A549 (cell line): ENCODE data around the gene NAT16. TPM values are rescaled to one million over a fixed set of nuclear protein-coding genes. Genes with fewer than 3 reads are reported as not detected.

Experiments used
- ATAC-seq, 2 experiments: fragments of 200-7000 bp in 1 of 2; fragments of >200 bp in 1 of 2; cut with Nextera tagmentation in 1 of 2; cut with Tn5 transposase in 1 of 2; 3 replicates each; pipeline versions ENCODE4 v1.8.0 to v1.9.1; 2018 to 2020; ENCODE audit warnings: mild to moderate bottlenecking in 1 of 2, moderate library complexity in 1 of 2
- CTCF ChIA-PET: fragments of 300-600 bp; sonication (Branson Sonifier 250); formaldehyde crosslinking; extraction: SDS; loops from one replicate; lab custom pipeline; 2021; ENCODE audit warnings: antibody characterized with exemption, inconsistent platforms; lab: Yijun Ruan, JAX
- POLR2A ChIA-PET: fragments of 350-600 bp; formaldehyde crosslinking; extraction: SDS; loops from one replicate; lab custom pipeline; 2021; ENCODE audit warnings: antibody characterized with exemption, inconsistent platforms; lab: Yijun Ruan, JAX
- DNase-seq, 2 experiments: peaks; one replicate each; pipeline versions ENCODE4 v3.0.0 to v3.0.0-alpha.2; 2011 to 2016; ENCODE audit warnings: low read depth in 1 of 2, low spot score in 1 of 2
- FAIRE-seq: peaks from 2 replicates; lab custom pipeline; 2011; peaks lifted over from hg19 to GRCh38; lab: Jason Lieb, UNC
- H3K27ac ChIP-seq, 2 experiments: fragments of >200 bp; sonication (Bioruptor Twin); formaldehyde crosslinking; 3 replicates each; pipeline ENCODE4 v1.5.1; 2016 to 2017
- H3K4me1 ChIP-seq: fragments of >200 bp; sonication (Bioruptor Twin); formaldehyde crosslinking; 3 replicates; pipeline ENCODE4 v1.6.1; 2016
- H3K4me2 ChIP-seq: fragments of >200 bp; sonication (Bioruptor Twin); formaldehyde crosslinking; 3 replicates; pipeline ENCODE4 v1.6.1; 2016
- H3K4me3 ChIP-seq: fragments of >200 bp; sonication (Bioruptor Twin); formaldehyde crosslinking; 3 replicates; pipeline ENCODE4 v1.5.1; 2016
- H3K9me3 ChIP-seq: fragments of >200 bp; sonication (Bioruptor Twin); formaldehyde crosslinking; 3 replicates; pipeline ENCODE4 v1.6.1; 2016
- CBX2 ChIP-seq: fragments of 200-600 bp; sonication (generic); IDR thresholded peaks from 2 replicates; pipeline ENCODE4 v1.6.1; 2016; ENCODE audit warnings: low read depth, mild to moderate bottlenecking, borderline replicate concordance
- CEBPB ChIP-seq, 2 experiments: fragments of >200 bp in 1 of 2; sonication (Bioruptor Twin) in 1 of 2; formaldehyde crosslinking in 1 of 2; IDR thresholded peaks; 2 replicates each; pipeline ENCODE4 v1.6.1; 2012 to 2016
- CHD4 ChIP-seq: fragments of 200-600 bp; sonication (generic); IDR thresholded peaks from 2 replicates; pipeline ENCODE4 v1.6.1; 2016; ENCODE audit warnings: antibody characterized with exemption, mild to moderate bottlenecking, borderline replicate concordance
- E2F6 ChIP-seq: IDR thresholded peaks from 2 replicates; pipeline ENCODE4 v1.6.1; 2012; ENCODE audit warnings: low read depth, borderline replicate concordance
- EHF ChIP-seq: fragments of 250-450 bp; sonication (Bioruptor Pico); IDR thresholded peaks from 2 replicates; pipeline ENCODE4 v1.5.0; 2020; ENCODE audit warnings: mild to moderate bottlenecking
- EHMT2 ChIP-seq: fragments of 200-600 bp; sonication (generic); IDR thresholded peaks from 2 replicates; pipeline ENCODE4 v1.6.1; 2016; ENCODE audit warnings: antibody characterized with exemption, low read depth, mild to moderate bottlenecking, moderate library complexity
- FOSB ChIP-seq: fragments of 250-450 bp; sonication (Bioruptor Pico); IDR thresholded peaks from 2 replicates; pipeline ENCODE4 v1.5.0; 2020; ENCODE audit warnings: mild to moderate bottlenecking, moderate library complexity
- HES2 ChIP-seq: fragments of >200 bp; sonication (Bioruptor Twin); formaldehyde crosslinking; IDR thresholded peaks from 2 replicates; pipeline ENCODE4 v1.6.1; 2016
- HOXA7 ChIP-seq: fragments of 250-450 bp; sonication (Bioruptor Pico); IDR thresholded peaks from 2 replicates; pipeline ENCODE4 v1.5.0; 2020; ENCODE audit warnings: mild to moderate bottlenecking, moderate library complexity
- JUNB ChIP-seq: fragments of >200 bp; sonication (Bioruptor Twin); formaldehyde crosslinking; IDR thresholded peaks from 2 replicates; pipeline ENCODE4 v1.6.1; 2016
- KDM1A ChIP-seq: fragments of 200-600 bp; sonication (generic); IDR thresholded peaks from 2 replicates; pipeline ENCODE4 v1.6.1; 2016; ENCODE audit warnings: low read depth, mild to moderate bottlenecking
- MYC ChIP-seq: IDR thresholded peaks from 2 replicates; pipeline ENCODE4 v1.6.1; 2012; ENCODE audit warnings: mild to moderate bottlenecking, inconsistent platforms, low read length, improper control_type of control experiment, borderline replicate concordance
- NPAS2 ChIP-seq: fragments of 250-450 bp; sonication (Bioruptor Pico); IDR thresholded peaks from 2 replicates; pipeline ENCODE4 v1.8.0; 2022; ENCODE audit warnings: mild to moderate bottlenecking, moderate library complexity, borderline replicate concordance
- NR3C1 ChIP-seq: fragments of >200 bp; sonication (Bioruptor Twin); formaldehyde crosslinking; IDR thresholded peaks from 3 replicates; pipeline ENCODE4 v1.6.1; 2017
- PBX3 ChIP-seq: IDR thresholded peaks from 2 replicates; pipeline ENCODE4 v1.6.1; 2012
- POLR2AphosphoS2 ChIP-seq: conservative IDR thresholded peaks from 2 replicates; pipeline ENCODE4 v1.6.1; 2012; ENCODE audit warnings: low read length, improper control_type of control experiment, inconsistent platforms
- RAD21 ChIP-seq, 2 experiments: fragments of >200 bp in 1 of 2; sonication (Bioruptor Twin) in 1 of 2; formaldehyde crosslinking in 1 of 2; IDR thresholded peaks in 1 of 2; conservative IDR thresholded peaks in 1 of 2; 2 replicates in 1 of 2; 3 replicates in 1 of 2; pipeline ENCODE4 v1.6.1; 2012 to 2018; ENCODE audit warnings: inconsistent platforms in 1 of 2
- RCOR1 ChIP-seq: fragments of 150-350 bp; IDR thresholded peaks from 2 replicates; pipeline ENCODE4 v1.6.1; 2014; ENCODE audit warnings: antibody characterized with exemption, low read length, low read depth
- REST ChIP-seq: fragments of 200-600 bp; sonication (generic); IDR thresholded peaks from 2 replicates; pipeline ENCODE4 v1.6.1; 2016; ENCODE audit warnings: antibody characterized with exemption, mild to moderate bottlenecking, moderate library complexity
- RNF2 ChIP-seq: fragments of 200-600 bp; sonication (generic); IDR thresholded peaks from 2 replicates; pipeline ENCODE4 v1.6.1; 2016; ENCODE audit warnings: low read depth, mild to moderate bottlenecking, antibody characterized with exemption, moderate library complexity, borderline replicate concordance
- SMC3 ChIP-seq: fragments of >200 bp; sonication (Bioruptor Twin); formaldehyde crosslinking; IDR thresholded peaks from 3 replicates; pipeline ENCODE4 v1.6.1; 2018; ENCODE audit warnings: inconsistent platforms
- SREBF2 ChIP-seq: fragments of 450-650 bp; IDR thresholded peaks from 2 replicates; pipeline ENCODE4 v1.6.1; 2014; ENCODE audit warnings: mild to moderate bottlenecking, moderate library complexity
- TFCP2L1 ChIP-seq: fragments of 250-450 bp; sonication (Bioruptor Pico); IDR thresholded peaks from 2 replicates; pipeline ENCODE4 v1.5.0; 2021; ENCODE audit warnings: mild to moderate bottlenecking
- ZFP36 ChIP-seq: fragments of 450-650 bp; IDR thresholded peaks from 2 replicates; pipeline ENCODE4 v1.6.1; 2014; ENCODE audit warnings: borderline replicate concordance; ENCODE audit not compliant: partially characterized antibody
- ZNF302 ChIP-seq: fragments of 250-450 bp; sonication (Bioruptor Pico); IDR thresholded peaks from 2 replicates; pipeline ENCODE4 v1.9.0; 2021; ENCODE audit warnings: inconsistent platforms, mild to moderate bottlenecking, moderate library complexity
- WGBS: methylation state at CpG from one replicate; pipeline ENCODE4 v1.1.6; 2017; ENCODE audit errors: missing lambda C conversion rate; 5-methylcytosine and 5-hydroxymethylcytosine counted together
- polyA plus RNA-seq, 4 experiments: library from polyadenylated mRNA; depleted of rRNA in 3 of 4; stranded (reverse); fragments of >200 nt; fragmentation: RNase III in 1 of 4; extraction: RNeasy Plus Mini Kit Qiagen cat#74134 plus additional on column Dnase treatment in 1 of 4; gene quantifications; 2 replicates in 3 of 4; 3 replicates in 1 of 4; pipeline ENCODE4 v1.2.3, GENCODE V29; 2011 to 2017

NAT16 gene
- polyA plus RNA-seq, 2 of the 4 experiments (the other 2 are of a cell fraction): 0.05 to 0.12 TPM

GRCh38 chr7:101167645-101168411 lies 12.3 kb downstream of the NAT16 start:
- 1% methylated on average over 12 of the region's 12 CpGs for WGBS
- no peak for TF ChIP-seq ZNF302
- no peak for TF ChIP-seq HES2
- TF ChIP-seq ZFP36: no peak
- TF ChIP-seq E2F6: no peak
- no peak for TF ChIP-seq CEBPB (IDR thresholded peaks at IDR 0.05)
- no peak for TF ChIP-seq SMC3
- no peak for TF ChIP-seq PBX3
- no peak for TF ChIP-seq CBX2
- TF ChIP-seq TFCP2L1 (CRISPR knock-in tag): no peak
- no peak for TF ChIP-seq NR3C1
- TF ChIP-seq RAD21 (conservative IDR thresholded peaks at IDR 0.05 in 1 of 2, IDR thresholded peaks at IDR 0.05 in 1 of 2): no peak
- no peak for TF ChIP-seq CHD4
- TF ChIP-seq MYC: no peak
- no peak for TF ChIP-seq RNF2
- no peak for TF ChIP-seq NPAS2 (CRISPR knock-in tag)
- no peak for TF ChIP-seq EHF (CRISPR knock-in tag)
- no peak for TF ChIP-seq FOSB (CRISPR knock-in tag)
- TF ChIP-seq, all 56 proteins: peak for 0
- Histone ChIP-seq H3K4me2 (peak overlapping the region; percentile 98), H3K9me3 (no peaks in the 10 kb centered on the region), H3K4me1 (peaks cover 86% of the 10 kb centered on the region), H3K27ac (peak overlapping the region in 1 of 2 experiments; percentile 9; a peak in 1 of 6 replicates), H3K4me3 (no peak overlapping the region; the same call in 2 of the 3 replicates)
- no peak for DNase-seq
- ChIA-PET CTCF (interaction anchor here (0.7 to 2.8 kb wide), 14 partner anchors 11 to 273 kb away, joined by 3 to 17 read pairs (median 4); partner anchors contain the start of genes AP1S1 and NAT16), POLR2A (no interaction called here)
- no peak for FAIRE-seq
- ATAC-seq: no peak

GRCh38 chr7:101166909-101167644 lies 13.0 kb downstream of the NAT16 start:
- Histone ChIP-seq H3K4me3 (peak overlapping the region; percentile 24; the same call in 2 of the 3 replicates), H3K4me1 (peaks cover 84% of the 10 kb centered on the region), H3K9me3 (no peaks in the 10 kb centered on the region), H3K4me2 (peak overlapping the region; percentile 98), H3K27ac (peak overlapping the region in 1 of 2 experiments; percentile 66; a peak in 2 of 6 replicates)
- CTCF ChIA-PET: interaction anchor here (2.3 to 2.8 kb wide), 3 partner anchors 23 to 72 kb away, joined by 9 to 17 read pairs (median 13); no protein-coding TSS in a partner anchor
- TF ChIP-seq HOXA7 (CRISPR knock-in tag): no peak
- TF ChIP-seq KDM1A: no peak
- no peak for TF ChIP-seq POLR2AphosphoS2
- no peak for TF ChIP-seq NPAS2 (CRISPR knock-in tag)
- no peak for TF ChIP-seq SREBF2
- TF ChIP-seq JUNB: no peak
- no peak for TF ChIP-seq REST
- TF ChIP-seq RCOR1: no peak
- TF ChIP-seq EHMT2: no peak
- ATAC-seq (no peak), FAIRE-seq (no peak), DNase-seq (no peak)
- WGBS: 3% methylated on average over 18 of the region's 19 CpGs
- POLR2A ChIA-PET: no interaction called here
